GM18909 (cell line): Measurements from ENCODE around the gene ARMC7.
"Not testable (repeated sequence)": the region's sequence is repeated elsewhere in the genome, so short reads cannot be mapped to it uniquely, and the experiment has no call there.

ENCODE experiments used
- ATAC-seq: cut with Tn5 transposase; IDR thresholded peaks from one replicate; pipeline ENCODE4 v1.9.1; 2021; ENCODE audit warnings: mild to moderate bottlenecking; ENCODE audit not compliant: unreplicated experiment, poor library complexity

The ARMC7 gene

GRCh38 chr17:75109407-75110233, at the start of gene ARMC7:
Gene ARMC7, plus strand, starts transcription at chr17:75109969. Its CDS starts 320 bp downstream, at chr17:75110289.
- peak; percentile 62 for ATAC-seq

GRCh38 chr17:75060434-75061054, 49.2 kb upstream of the ARMC7 start:
- no peak for ATAC-seq

GRCh38 chr17:75061055-75061438, 48.7 kb upstream of the ARMC7 start:
- no peak for ATAC-seq

GRCh38 chr17:75061618-75062017, 48.2 kb upstream of the ARMC7 start:
- no peak for ATAC-seq

GRCh38 chr17:75063201-75063600, 46.6 kb upstream of the ARMC7 start:
- ATAC-seq = no peak

- ATAC-seq = no peak
These were observed 46.1 kb upstream of the ARMC7 start for GRCh38 chr17:75063626-75064025.

GRCh38 chr17:75064040-75064439, 45.7 kb upstream of the ARMC7 start:
- no peak for ATAC-seq

GRCh38 chr17:75064460-75064859, 45.3 kb upstream of the ARMC7 start:
- ATAC-seq = no peak

GRCh38 chr17:75064867-75065561, 44.8 kb upstream of the ARMC7 start:
- no peak for ATAC-seq

- no peak for ATAC-seq
These were observed 44.1 kb upstream of the ARMC7 start for GRCh38 chr17:75065562-75066151.

GRCh38 chr17:75067856-75068255, 41.9 kb upstream of the ARMC7 start:
- no peak for ATAC-seq

- no peak for ATAC-seq
These were observed 41.0 kb upstream of the ARMC7 start for GRCh38 chr17:75068750-75069149.

GRCh38 chr17:75069783-75070182, 40.0 kb upstream of the ARMC7 start:
- ATAC-seq = no peak

GRCh38 chr17:75071478-75072271, 38.1 kb upstream of the ARMC7 start:
- ATAC-seq = not testable (repeated sequence)

GRCh38 chr17:75072909-75073308, 36.9 kb upstream of the ARMC7 start:
- not testable (repeated sequence) for ATAC-seq

- ATAC-seq = no peak
These were observed 36.1 kb upstream of the ARMC7 start for GRCh38 chr17:75073618-75074047.

- no peak for ATAC-seq
These were observed 35.2 kb upstream of the ARMC7 start for GRCh38 chr17:75074532-75074931.

GRCh38 chr17:75075597-75076336, 34.0 kb upstream of the ARMC7 start:
- no peak for ATAC-seq

GRCh38 chr17:75077072-75077495, 32.7 kb upstream of the ARMC7 start:
- no peak for ATAC-seq
